AG20443 (cell line): Measurements from ENCODE around the gene CDH24.

Experiments used
- DNase-seq: peaks from one replicate; pipeline ENCODE4 v3.0.0; 2012; ENCODE audit warnings: low spot score, mixed read lengths

The CDH24 gene

GRCh38 chr14:23045419-23046357 is 11.6 kb downstream of the CDH24 start:
- no peak for DNase-seq

GRCh38 chr14:23044840-23045239 is 12.5 kb downstream of the CDH24 start:
- DNase-seq: no peak

GRCh38 chr14:23043754-23044153 is 13.6 kb downstream of the CDH24 start:
- no peak for DNase-seq

DNA sequence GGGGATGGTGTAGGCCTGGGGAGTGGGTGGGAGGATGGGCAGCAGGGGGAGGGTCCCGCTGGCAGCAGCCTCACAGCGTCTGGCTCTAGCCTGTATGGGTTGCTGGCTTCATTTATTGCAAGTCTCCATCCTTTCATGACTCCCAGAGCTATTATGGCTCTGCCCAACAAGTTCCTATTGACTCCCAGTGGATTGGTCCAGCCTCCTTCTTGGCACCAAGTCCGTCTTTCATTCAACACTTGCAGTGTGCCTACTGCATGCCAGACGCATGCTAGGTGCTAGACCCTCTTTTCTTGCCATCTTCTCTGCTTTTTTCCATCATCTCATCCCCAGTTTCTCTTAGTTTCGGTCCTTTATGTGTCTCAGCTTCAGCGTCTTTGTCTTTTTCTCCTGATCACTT is 14.2 kb downstream of the CDH24 start:
- no peak for DNase-seq

GRCh38 chr14:23042162-23042965 is 15.0 kb downstream of the CDH24 start, which contains the start of gene PSMB11:
Gene PSMB11, plus strand, starts transcription at chr14:23042212. Its CDS starts 14 bp downstream, at chr14:23042226.
- DNase-seq: no peak

- DNase-seq: peak; percentile 15
Observed at GRCh38 chr14:23041729-23042128, 15.6 kb downstream of the CDH24 start.

- no peak for DNase-seq
Observed at GRCh38 chr14:23040100-23040499, 17.2 kb downstream of the CDH24 start.

DNA sequence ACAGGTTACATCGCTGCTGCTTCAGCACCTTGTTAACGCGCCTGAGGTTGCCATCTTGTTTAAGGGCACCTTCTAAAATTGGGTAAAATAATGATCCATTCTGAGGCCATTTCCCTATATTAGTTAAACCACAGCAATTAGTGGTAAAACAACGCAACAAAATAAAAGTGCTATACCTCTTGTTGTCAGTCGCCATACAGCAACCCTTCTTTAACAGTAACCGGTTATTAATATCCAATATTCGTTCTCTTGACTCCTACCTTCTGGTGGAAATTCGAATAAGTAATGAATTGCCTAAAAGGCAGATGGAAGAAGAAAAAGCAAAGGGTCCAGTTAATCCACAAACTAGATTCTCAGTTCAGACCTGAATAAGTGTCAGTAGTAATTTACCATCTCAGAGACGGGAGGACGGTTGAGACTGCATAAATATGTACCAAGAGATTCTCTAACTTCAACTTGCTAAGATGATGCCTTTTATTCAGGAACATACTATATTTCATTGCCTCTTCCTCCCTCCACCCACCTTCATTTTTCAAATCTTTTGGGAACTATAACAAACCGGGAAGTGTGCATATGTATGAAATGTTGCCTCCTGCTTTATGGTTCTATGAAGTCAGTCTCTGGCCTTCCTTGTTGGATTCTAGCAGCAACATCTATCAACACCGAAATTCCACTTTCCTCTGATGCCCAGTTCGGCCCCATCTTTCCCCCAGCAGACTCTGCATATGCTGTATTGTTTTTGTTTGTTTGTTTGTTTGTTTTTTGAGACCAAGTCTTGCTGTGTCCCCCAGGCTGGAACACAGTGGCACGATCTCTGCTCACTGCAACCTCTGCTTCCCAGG is 21.8 kb downstream of the CDH24 start:
- no peak for DNase-seq

GRCh38 chr14:23034498-23035302 is 22.6 kb downstream of the CDH24 start, which contains the start of gene PSMB5:
Gene PSMB5, minus strand, starts transcription at chr14:23034900. Its CDS starts 19 bp downstream, at chr14:23034881.
- peak; percentile 94 for DNase-seq

DNA sequence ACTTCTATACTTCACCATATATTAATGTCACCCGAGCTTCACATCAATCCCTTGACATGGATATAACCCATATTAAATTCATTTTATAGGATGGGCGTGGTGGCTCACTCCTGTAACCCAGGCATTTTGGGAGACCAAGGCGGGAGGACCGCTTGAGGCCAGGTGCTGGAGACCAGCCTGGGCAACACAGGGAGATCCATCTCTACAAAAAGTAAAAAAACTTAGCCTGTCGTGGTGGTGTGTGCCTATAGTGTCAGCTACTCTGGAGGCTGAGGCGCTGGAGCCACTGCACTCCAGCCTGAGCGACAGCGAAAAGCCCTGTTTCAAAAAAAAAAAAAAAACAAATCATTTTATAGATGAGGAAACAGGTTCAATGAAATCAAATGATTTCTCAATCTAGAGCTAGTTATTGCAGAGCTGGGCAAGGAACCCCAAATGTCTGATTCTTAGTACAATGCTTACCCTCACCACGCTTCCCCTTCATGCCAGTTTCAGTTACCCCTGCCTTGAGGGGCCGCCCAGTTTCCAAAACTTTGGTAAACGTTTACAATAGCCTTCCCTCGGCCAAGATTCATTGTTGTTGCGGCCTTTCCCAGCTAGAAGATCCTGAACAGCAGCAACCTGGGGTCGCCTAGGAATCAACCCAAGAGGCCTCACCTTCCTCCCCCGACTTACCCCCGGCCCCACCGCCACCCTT is 23.4 kb downstream of the CDH24 start:
- DNase-seq: no peak

DNA sequence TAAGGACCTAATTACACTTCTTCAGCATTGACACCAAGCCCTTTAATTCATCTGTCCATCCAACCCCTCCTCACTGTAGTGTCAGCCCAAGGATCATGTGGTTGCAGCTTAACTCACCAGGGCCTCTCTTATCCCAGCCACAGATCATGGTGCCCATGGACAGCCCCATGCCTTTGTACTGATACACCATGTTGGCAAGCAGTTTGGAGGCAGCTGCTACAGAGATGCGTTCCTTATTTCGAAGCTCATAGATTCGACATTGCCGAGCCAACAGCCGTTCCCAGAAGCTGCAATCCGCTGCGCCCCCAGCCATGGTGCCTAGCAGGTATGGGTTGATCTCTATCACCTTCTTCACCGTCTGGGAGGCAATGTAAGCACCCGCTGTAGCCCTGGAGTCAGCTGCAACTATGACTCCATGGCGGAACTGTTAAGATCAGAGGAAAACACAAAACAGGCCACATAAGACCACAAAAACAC is 24.0 kb downstream of the CDH24 start:
- no peak for DNase-seq

DNA sequence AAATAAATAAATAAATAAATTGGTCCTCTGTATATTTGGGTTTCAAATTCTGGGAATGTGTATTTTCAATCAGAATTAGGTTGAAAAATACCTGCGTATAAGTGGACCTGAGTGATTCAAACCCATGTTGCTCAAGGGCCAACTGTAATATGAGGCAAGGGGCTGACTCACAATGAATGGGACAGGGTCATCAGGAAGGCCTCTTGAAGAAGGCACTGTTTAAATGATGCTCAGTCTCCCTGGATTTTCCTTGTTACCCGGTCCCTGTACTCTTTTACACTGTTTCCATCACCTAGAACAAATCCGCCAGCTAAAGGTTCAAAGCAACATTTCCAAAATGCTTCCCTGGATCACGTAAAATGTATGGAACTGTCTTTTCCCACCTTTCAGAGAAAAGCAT is 26.4 kb downstream of the CDH24 start:
- DNase-seq: no peak

- DNase-seq: no peak
Observed at GRCh38 chr14:23028799-23029198, 28.5 kb downstream of the CDH24 start.

DNA sequence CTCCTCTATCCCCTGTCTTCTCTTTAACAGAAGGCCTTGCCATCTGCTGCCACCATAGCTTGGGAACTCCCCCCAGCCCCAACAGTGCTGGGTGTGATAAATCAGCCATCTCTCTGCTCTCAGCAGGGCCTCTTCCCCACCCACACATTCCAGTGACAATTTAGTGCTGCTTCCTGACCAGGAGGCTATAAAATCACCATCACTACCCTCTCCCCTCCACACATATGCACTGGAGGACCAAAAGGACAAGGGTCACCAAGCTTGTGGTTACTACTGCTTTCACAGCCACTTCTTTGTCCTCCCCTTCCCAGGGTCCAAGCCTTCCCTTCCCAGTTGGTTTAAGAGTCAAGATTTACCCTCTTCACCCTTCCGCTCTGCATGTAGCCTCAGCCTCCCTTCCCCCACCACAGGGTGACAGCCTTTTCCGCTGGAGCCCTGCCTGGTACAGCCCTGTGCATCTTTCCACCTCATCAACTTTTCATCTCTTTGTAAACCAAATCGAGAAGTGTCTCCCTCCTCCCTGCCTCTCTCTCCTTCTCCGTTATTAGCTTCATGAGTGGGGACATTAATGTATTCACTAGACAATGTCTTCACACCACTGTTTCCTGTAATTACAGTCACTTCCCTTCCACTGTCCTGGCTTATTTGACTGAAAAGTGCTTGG is 32.0 kb downstream of the CDH24 start:
- DNase-seq: no peak

DNA sequence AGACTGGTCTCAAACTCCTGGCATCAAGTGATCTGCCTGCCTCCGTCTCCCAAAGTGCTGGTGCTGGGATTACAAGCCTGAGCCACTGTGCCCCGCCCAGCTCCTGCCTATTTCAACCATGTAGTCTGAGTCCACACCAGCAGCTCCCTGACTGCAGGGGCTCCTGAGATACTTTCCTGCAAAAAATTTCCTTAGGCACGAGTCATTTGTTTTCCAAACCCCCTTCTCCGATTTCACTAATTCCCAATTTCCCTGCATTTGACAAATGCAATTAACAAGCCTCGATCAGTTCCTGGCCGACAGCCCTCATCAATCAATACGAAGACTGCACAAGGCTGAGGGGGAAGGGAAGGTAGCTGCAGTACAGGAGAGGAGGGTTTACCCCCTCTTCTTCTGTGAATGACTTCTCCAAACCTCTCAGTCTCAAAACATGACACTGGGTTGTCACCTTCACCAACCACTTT is 32.7 kb downstream of the CDH24 start:
- no peak for DNase-seq

DNA sequence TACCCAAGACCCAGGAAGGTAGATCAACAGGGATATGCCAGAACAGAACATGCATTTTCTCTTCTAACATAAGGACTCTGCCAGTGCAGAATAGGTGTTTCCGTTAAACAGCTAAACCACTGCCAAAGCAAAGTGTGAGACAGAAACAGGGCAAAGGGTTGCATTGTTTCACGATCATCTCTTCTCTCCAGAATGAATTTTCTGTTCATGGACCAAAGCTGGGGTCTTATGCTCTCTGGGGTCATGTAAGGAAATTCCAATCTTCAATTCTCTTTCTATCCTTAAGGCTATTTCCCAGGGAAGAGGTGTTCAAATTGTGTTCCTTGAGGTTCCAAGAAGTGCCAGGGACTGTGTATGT is 33.5 kb downstream of the CDH24 start:
- DNase-seq: no peak

DNA sequence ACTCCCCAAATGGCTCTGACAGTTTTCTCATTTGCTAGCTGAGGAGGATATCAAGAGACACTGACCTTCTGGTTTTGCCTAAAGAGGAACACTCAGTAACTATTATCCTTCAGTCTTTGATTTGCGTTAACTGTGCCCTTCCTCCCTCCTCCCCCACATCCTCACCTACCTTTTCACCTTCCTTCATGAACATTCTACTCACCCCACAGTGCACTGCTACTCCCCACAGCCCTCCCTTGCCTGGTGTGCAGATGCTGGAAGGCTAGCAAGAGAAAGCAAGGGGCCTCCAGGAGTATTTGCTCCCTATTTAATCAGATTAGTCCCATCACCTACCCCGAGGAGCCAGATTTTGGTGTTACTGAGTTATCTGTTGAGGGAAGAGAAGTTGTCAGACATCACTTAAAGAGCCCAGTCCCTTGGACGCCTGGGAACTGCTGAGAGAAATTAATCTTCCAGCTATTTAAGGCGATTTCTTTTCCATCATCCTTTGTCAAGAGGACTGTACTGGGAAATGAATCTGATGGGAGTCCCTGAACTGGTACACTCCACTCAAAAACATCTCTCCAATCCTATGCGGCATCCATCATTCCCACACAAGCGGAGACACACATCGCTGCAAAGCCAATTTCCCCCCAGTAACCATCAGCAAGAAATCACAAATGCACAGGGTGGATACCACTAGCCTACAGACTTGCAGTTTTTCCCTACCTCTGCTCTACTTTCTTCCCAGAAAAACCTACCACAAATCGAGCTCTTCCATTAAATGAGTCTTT is 34.1 kb downstream of the CDH24 start:
- DNase-seq: no peak

DNA sequence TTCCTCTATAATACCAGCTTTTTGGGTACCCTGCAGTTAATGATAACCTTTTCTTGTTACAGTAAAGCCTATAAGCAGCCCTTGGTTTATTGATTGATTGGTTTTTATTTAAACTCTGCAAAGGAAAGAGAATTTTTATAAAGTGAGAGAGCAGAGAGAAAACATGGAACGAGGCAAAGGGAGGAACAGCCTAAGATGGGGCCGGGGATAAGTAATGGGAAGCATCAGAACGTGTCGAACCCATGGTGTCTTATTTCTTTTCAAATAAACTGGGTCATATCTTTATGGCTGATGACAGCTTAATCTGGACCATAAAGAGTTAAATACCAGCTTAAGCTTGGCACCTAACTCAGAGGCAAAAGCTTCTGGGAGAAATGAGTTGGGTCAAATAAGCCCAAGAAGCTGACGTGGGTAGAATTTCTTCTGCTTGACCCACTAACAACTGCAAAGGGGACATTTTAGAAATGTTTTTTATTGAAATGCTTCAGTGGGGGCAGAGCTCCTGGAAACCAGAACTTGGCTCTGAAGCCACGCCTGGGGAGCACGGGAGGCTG is 35.4 kb downstream of the CDH24 start:
- no peak for DNase-seq

DNA sequence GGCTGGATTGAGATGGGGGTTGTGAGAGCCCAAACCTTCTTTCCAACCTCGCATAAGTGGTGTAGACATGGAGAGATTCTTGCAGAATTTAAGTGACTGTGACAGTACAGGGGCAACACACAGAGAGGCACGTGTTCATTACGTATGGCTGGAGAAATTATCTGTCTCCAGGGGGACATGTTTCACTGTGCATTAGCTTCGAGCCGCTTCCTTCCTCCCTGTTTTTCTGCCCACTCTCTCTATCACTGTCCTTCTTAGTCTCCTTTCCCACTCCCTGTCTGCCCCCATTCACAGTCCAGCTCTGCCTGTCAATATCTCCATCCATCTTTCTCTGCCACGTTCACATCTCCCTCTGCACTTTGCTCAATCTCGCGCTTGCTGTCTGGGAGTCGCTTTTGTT is 35.9 kb downstream of the CDH24 start:
- DNase-seq: no peak
